ENCODE data around the gene DDX39A. TPM values are rescaled to one million over a fixed set of nuclear protein-coding genes. Genes with fewer than 3 reads are reported as not detected.

DDX39A gene
- total and polyA plus RNA-seq, 2 experiments from 2014 or later, result 47.2 to 58.7 TPM

GRCh38 chr19:14409146-14410023, 9.8 kb downstream of the DDX39A start:
- H3K36me3 ChIP-seq (ENCODE audit: low read depth), result peaks cover 40% of the 10 kb centered on the region; the same call in 1 of the 2 replicates

GRCh38 chr19:14408491-14409145, 10.5 kb downstream of the DDX39A start:
- Histone ChIP-seq H3K4me2 (ENCODE audit: unreplicated experiment) (no peak overlapping the region), H3K27ac (peak overlapping the region; percentile 16; the same call in 1 of the 2 replicates), H3K79me2 (ENCODE audit: insufficient read depth) (peaks cover 30% of the 10 kb centered on the region), H2AFZ (no peak overlapping the region), H3K9me3 (ENCODE audit: low read depth) (no peaks in the 10 kb centered on the region), H3K9me2 (ENCODE audit: insufficient read depth) (no peaks in the 10 kb centered on the region), H4K20me1 (ENCODE audit: insufficient read depth) (no peaks in the 10 kb centered on the region), H3F3A (ENCODE audit: insufficient read depth) (peaks cover 30% of the 10 kb centered on the region), H3K27me3 (replicated peaks; ENCODE audit: insufficient read depth) (no peaks in the 10 kb centered on the region), H3K36me3 (ENCODE audit: low read depth) (peaks cover 40% of the 10 kb centered on the region; the same call in 1 of the 2 replicates), H3K9ac (no peak overlapping the region), H3K4me1 (ENCODE audit: insufficient read depth) (no peaks in the 10 kb centered on the region), H3K4me3 (no peak overlapping the region)
- TF ChIP-seq EZH2phosphoT487 (IDR thresholded peaks at IDR 0.05; ENCODE audit: insufficient read depth, low read depth) (no peak), EZH2 (IDR thresholded peaks at IDR 0.05; ENCODE audit: insufficient read depth, poor library complexity, severe bottlenecking) (no peak)
- in situ Hi-C loops (cut with MboI), result no loop called here
- WGBS, 2 experiments (ENCODE audit: low coverage in 1 of 2, low lambda C conversion rate in 2 of 2, missing lambda C conversion rate in 2 of 2), result 63 to 65% methylated on average over 20 of the region's 20 CpGs
- DNase-seq, result peak; percentile 61

More at GRCh38 chr19:14409146-14410023, 9.8 kb downstream of the DDX39A start:
- WGBS, 2 experiments (ENCODE audit: low coverage in 1 of 2, low lambda C conversion rate in 2 of 2, missing lambda C conversion rate in 2 of 2), result 93 to 95% methylated on average over 37 to 38 of the region's 38 CpGs
- no peaks in the 10 kb centered on the region for H3K27me3 ChIP-seq (replicated peaks; ENCODE audit: insufficient read depth)
- in situ Hi-C loops (cut with MboI), result no loop called here
- peaks cover 30% of the 10 kb centered on the region for H3F3A ChIP-seq (ENCODE audit: insufficient read depth)
- no peaks in the 10 kb centered on the region for H4K20me1 ChIP-seq (ENCODE audit: insufficient read depth)
- H3K9ac ChIP-seq, result no peak overlapping the region
- H3K4me2 ChIP-seq (ENCODE audit: unreplicated experiment), result no peak overlapping the region
- H3K4me3 ChIP-seq, result no peak overlapping the region
- H3K79me2 ChIP-seq (ENCODE audit: insufficient read depth), result peaks cover 38% of the 10 kb centered on the region
- DNase-seq, result no peak
- peak overlapping the region; percentile 16; the same call in 1 of the 2 replicates for H3K27ac ChIP-seq
- no peaks in the 10 kb centered on the region for H3K9me3 ChIP-seq (ENCODE audit: low read depth)
- H3K9me2 ChIP-seq (ENCODE audit: insufficient read depth), result no peaks in the 10 kb centered on the region
- TF ChIP-seq EZH2 (IDR thresholded peaks at IDR 0.05; ENCODE audit: insufficient read depth, poor library complexity, severe bottlenecking) (no peak), EZH2phosphoT487 (IDR thresholded peaks at IDR 0.05; ENCODE audit: insufficient read depth, low read depth) (no peak)
- H3K4me1 ChIP-seq (ENCODE audit: insufficient read depth), result no peaks in the 10 kb centered on the region
- H2AFZ ChIP-seq, result no peak overlapping the region

GRCh38 chr19:14407605-14408484, 11.3 kb downstream of the DDX39A start:
- Histone ChIP-seq H3K4me2 (ENCODE audit: unreplicated experiment) (no peak overlapping the region), H4K20me1 (ENCODE audit: insufficient read depth) (no peaks in the 10 kb centered on the region), H3K9me3 (ENCODE audit: low read depth) (no peaks in the 10 kb centered on the region), H3K4me3 (no peak overlapping the region), H3K27ac (peak overlapping the region; percentile 10; the same call in 1 of the 2 replicates), H3K79me2 (ENCODE audit: insufficient read depth) (peaks cover 22% of the 10 kb centered on the region), H3F3A (ENCODE audit: insufficient read depth) (peaks cover 30% of the 10 kb centered on the region), H2AFZ (no peak overlapping the region), H3K9ac (no peak overlapping the region), H3K4me1 (ENCODE audit: insufficient read depth) (no peaks in the 10 kb centered on the region), H3K9me2 (ENCODE audit: insufficient read depth) (no peaks in the 10 kb centered on the region), H3K27me3 (replicated peaks; ENCODE audit: insufficient read depth) (no peaks in the 10 kb centered on the region), H3K36me3 (ENCODE audit: low read depth) (peaks cover 40% of the 10 kb centered on the region; the same call in 1 of the 2 replicates)
- in situ Hi-C loops (cut with MboI), result no loop called here
- WGBS, 2 experiments (ENCODE audit: low coverage in 1 of 2, low lambda C conversion rate in 2 of 2, missing lambda C conversion rate in 2 of 2), result 71 to 76% methylated on average over 18 to 20 of the region's 20 CpGs
- no peak for TF ChIP-seq EZH2 (IDR thresholded peaks at IDR 0.05; ENCODE audit: insufficient read depth, poor library complexity, severe bottlenecking)
- TF ChIP-seq EZH2phosphoT487 (IDR thresholded peaks at IDR 0.05; ENCODE audit: insufficient read depth, low read depth), result no peak
- no peak for DNase-seq

All from GM23248 (cell line).